ENCODE results near the gene RNF223.

DNA sequence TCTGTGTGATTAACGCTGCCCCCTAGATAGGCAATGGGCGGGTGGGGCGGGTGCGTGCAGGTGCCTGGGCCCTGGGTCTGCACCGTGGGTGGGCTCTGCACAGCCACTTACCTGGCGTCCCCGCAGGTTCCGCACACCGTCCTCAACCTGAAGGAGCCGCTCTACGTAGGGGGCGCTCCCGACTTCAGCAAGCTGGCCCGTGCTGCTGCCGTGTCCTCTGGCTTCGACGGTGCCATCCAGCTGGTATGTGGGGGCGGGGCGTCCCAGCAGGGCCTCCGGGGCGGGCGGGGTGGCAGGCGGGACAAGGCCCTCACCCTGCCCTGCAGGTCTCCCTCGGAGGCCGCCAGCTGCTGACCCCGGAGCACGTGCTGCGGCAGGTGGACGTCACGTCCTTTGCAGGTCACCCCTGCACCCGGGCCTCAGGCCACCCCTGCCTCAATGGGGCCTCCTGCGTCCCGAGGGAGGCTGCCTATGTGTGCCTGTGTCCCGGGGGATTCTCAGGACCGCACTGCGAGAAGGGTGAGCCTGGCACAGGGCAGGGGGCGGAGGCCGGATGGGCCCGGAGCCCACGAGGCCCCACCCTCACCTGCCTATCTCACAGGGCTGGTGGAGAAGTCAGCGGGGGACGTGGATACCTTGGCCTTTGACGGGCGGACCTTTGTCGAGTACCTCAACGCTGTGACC lies 22.8 kb downstream of the RNF223 start:
- TF ChIP-seq, protein P1, sequence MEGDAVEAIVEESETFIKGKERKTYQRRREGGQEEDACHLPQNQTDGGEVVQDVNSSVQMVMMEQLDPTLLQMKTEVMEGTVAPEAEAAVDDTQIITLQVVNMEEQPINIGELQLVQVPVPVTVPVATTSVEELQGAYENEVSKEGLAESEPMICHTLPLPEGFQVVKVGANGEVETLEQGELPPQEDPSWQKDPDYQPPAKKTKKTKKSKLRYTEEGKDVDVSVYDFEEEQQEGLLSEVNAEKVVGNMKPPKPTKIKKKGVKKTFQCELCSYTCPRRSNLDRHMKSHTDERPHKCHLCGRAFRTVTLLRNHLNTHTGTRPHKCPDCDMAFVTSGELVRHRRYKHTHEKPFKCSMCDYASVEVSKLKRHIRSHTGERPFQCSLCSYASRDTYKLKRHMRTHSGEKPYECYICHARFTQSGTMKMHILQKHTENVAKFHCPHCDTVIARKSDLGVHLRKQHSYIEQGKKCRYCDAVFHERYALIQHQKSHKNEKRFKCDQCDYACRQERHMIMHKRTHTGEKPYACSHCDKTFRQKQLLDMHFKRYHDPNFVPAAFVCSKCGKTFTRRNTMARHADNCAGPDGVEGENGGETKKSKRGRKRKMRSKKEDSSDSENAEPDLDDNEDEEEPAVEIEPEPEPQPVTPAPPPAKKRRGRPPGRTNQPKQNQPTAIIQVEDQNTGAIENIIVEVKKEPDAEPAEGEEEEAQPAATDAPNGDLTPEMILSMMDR (conservative IDR thresholded peaks at IDR 0.05; ENCODE audit: low read depth, low read length): no peak
- no peak for TF ChIP-seq EZH2 (IDR thresholded peaks at IDR 0.05; ENCODE audit: low read length, unreplicated experiment)
- TF ChIP-seq EZH2phosphoT487 (IDR thresholded peaks at IDR 0.05; ENCODE audit: borderline replicate concordance, low read length): no peak
